OCI-LY7 (cell line): Measurements from ENCODE around the gene B4GALNT2. TPM values are rescaled to one million over a fixed set of nuclear protein-coding genes. Genes with fewer than 3 reads are reported as not detected.
"Not testable (repeated sequence)": the region's sequence is repeated elsewhere in the genome, so short reads cannot be mapped to it uniquely, and the experiment has no call there.

Experiments used
- BruUV-seq: library from RNA; stranded (reverse); fragments of 400-500 nt; replicated peaks from 2 replicates; lab custom pipeline; 2021; lab: Mats Ljungman, UMichigan
- CTCF ChIA-PET: fragments of 300-600 bp; sonication (Branson Sonifier 250); formaldehyde crosslinking; loops from one replicate; lab custom pipeline; 2022; ENCODE audit warnings: antibody characterized with exemption; ENCODE audit not compliant: unreplicated experiment; lab: Charles Lee
- POLR2A ChIA-PET: fragments of 300-600 bp; sonication (Branson Sonifier 250); formaldehyde crosslinking; loops from one replicate; lab custom pipeline; 2022; ENCODE audit warnings: antibody characterized with exemption; lab: Charles Lee
- DNase-seq: peaks from one replicate; pipeline ENCODE4 v3.0.0-alpha.2; 2015; ENCODE audit warnings: low spot score
- H2AFZ ChIP-seq: fragments of 200-600 bp; sonication (generic), shearing (Covaris generic); 2 replicates; pipeline ENCODE4 v1.6.1; 2014; ENCODE audit warnings: mild to moderate bottlenecking, antibody characterized with exemption, low read length, moderate library complexity
- H3K27ac ChIP-seq: fragments of 200-600 bp; sonication (generic); 2 replicates; pipeline ENCODE4 v1.5.1; 2014; ENCODE audit warnings: mixed run types, low read depth, mild to moderate bottlenecking, moderate library complexity, low read length, inconsistent platforms; ENCODE audit not compliant: poor library complexity, severe bottlenecking
- H3K36me3 ChIP-seq: fragments of 200-600 bp; sonication (generic); 2 replicates; pipeline ENCODE4 v1.6.1; 2014; ENCODE audit warnings: mild to moderate bottlenecking, antibody characterized with exemption, low read length, moderate library complexity, mixed read lengths; ENCODE audit not compliant: insufficient read depth
- H3K4me1 ChIP-seq: fragments of 200-600 bp; sonication (generic); 2 replicates; pipeline ENCODE4 v1.5.1; 2014; ENCODE audit warnings: mild to moderate bottlenecking, low read length; ENCODE audit not compliant: insufficient read depth, poor library complexity, severe bottlenecking
- H3K4me2 ChIP-seq: fragments of 200-600 bp; sonication (generic); 2 replicates; pipeline ENCODE4 v1.6.1; 2014; ENCODE audit warnings: mild to moderate bottlenecking, low read length
- H3K4me3 ChIP-seq: fragments of 200-600 bp; sonication (generic); 2 replicates; pipeline ENCODE4 v1.5.1; 2014; ENCODE audit warnings: mild to moderate bottlenecking, low read depth, low read length; ENCODE audit not compliant: poor library complexity, severe bottlenecking
- H3K79me2 ChIP-seq: fragments of 200-600 bp; sonication (generic); 2 replicates; pipeline ENCODE4 v1.6.1; 2016; ENCODE audit warnings: low read depth, mild to moderate bottlenecking, low read length, moderate library complexity, mixed read lengths; ENCODE audit not compliant: insufficient read depth
- H3K9me2 ChIP-seq: fragments of 200-600 bp; sonication (generic); 2 replicates; pipeline ENCODE4 v1.6.1; 2016; ENCODE audit warnings: mild to moderate bottlenecking, low read length, mixed read lengths; ENCODE audit not compliant: insufficient read depth
- H3K9me3 ChIP-seq: fragments of 200-600 bp; sonication (generic); 2 replicates; pipeline ENCODE4 v1.6.1; 2014; ENCODE audit warnings: mild to moderate bottlenecking, mixed run types, low read length, mixed read lengths
- H4K20me1 ChIP-seq: fragments of 200-600 bp; sonication (generic); 2 replicates; pipeline ENCODE4 v1.6.1; 2014; ENCODE audit warnings: mild to moderate bottlenecking, antibody characterized with exemption, low read length, moderate library complexity, mixed read lengths; ENCODE audit not compliant: insufficient read depth
- EZH2phosphoT487 ChIP-seq: fragments of 200-600 bp; sonication (generic); IDR thresholded peaks from 2 replicates; pipeline ENCODE4 v1.6.1; 2018; ENCODE audit warnings: low read depth, borderline replicate concordance, mild to moderate bottlenecking, mixed run types, antibody characterized with exemption, low read length, moderate library complexity, mixed read lengths
- intact Hi-C: fragments of 100-400 bp; cut with micrococcal nuclease; formaldehyde crosslinking; loops from one replicate; pipeline ENCODE4 v1.10.0; 2022; ENCODE audit not compliant: unreplicated experiment
- total RNA-seq, 2 experiments: library from RNA; depleted of rRNA in 1 of 2; stranded (reverse); fragments of >200 nt in 1 of 2; shearing (Covaris generic) in 1 of 2; gene quantifications; 2 replicates each; pipeline ENCODE4 v1.2.3, GENCODE V29; 2014 to 2022
- TF ChIP-seq, protein P1 (sequence below): fragments of 200-600 bp; sonication (generic); conservative IDR thresholded peaks from 2 replicates; pipeline ENCODE4 v1.5.1; 2014; ENCODE audit warnings: mild to moderate bottlenecking, antibody characterized with exemption, low read length, moderate library complexity, mixed read lengths

B4GALNT2 gene
- total RNA-seq, 2 experiments from 2014 or later: not detected

DNA sequence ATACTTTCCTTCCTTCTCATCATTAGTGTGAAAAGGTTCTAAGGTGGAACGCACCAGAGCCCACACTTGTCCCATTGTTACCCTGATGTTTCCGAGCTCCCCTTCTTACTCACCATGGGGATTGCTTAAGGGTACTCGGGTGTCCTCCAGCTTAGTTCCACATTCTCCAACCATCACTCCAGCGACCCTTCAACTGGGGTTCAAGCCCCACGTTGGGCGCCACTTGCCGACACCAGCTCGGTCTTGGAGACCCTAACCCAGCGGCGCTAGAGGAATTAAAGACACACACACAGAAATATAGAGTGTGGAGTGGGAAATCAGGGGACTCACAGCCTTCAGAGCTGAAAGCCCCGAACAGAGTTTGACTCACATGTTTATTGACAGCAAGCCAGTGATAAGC, 43.4 kb downstream of the B4GALNT2 start:
- H3K9me3 ChIP-seq, H3K9me2 ChIP-seq, H4K20me1 ChIP-seq, H3K36me3 ChIP-seq, H3K4me2 ChIP-seq, H3K27ac ChIP-seq, BruUV-seq, H2AFZ ChIP-seq, H3K79me2 ChIP-seq, DNase-seq, H3K4me3 ChIP-seq, H3K4me1 ChIP-seq, intact Hi-C loops: not testable (repeated sequence)
- ChIA-PET POLR2A (interaction anchor here (0.6 kb wide), 1 partner anchor 81 kb away, joined by 5 read pairs; no protein-coding TSS in a partner anchor), CTCF (interaction anchor here (0.6 kb wide), 1 partner anchor 34 kb away, joined by 14 read pairs; the partner anchor contains the start of genes ABI3 and GNGT2)

DNA sequence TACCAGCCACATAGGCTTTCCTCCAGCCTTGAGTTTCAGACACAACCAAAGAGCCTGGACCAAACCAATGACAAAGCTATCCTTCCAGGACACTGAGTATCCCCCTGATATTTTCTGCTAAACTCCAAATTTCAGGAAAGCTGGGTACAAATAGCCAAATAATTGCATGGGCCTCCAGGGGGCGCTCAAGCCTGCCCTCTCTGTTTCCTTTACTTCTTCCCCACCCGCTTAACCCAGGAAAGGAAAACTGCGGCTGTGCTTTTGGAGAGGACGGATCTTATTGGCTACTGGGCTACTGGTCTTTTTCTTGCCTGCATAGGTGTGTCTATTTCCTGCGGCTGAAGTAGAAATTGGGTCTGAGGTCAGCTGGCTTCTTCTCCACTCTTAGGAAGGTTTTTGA, 47.7 kb downstream of the B4GALNT2 start:
- Histone ChIP-seq H3K9me3 (peaks cover 22% of the 10 kb centered on the region; the same call in 1 of the 2 replicates), H3K27ac (no peak overlapping the region), H3K4me2 (no peak overlapping the region), H3K4me3 (no peak overlapping the region), H3K36me3 (no peaks in the 10 kb centered on the region), H3K4me1 (peaks cover 6% of the 10 kb centered on the region), H2AFZ (0 out of 2 replicates have a peak overlapping the region, but pooled peaks have one; percentile 3), H3K9me2 (no peaks in the 10 kb centered on the region), H3K79me2 (no peaks in the 10 kb centered on the region), H4K20me1 (no peaks in the 10 kb centered on the region)
- no peak for TF ChIP-seq EZH2phosphoT487
- TF ChIP-seq, protein P1, sequence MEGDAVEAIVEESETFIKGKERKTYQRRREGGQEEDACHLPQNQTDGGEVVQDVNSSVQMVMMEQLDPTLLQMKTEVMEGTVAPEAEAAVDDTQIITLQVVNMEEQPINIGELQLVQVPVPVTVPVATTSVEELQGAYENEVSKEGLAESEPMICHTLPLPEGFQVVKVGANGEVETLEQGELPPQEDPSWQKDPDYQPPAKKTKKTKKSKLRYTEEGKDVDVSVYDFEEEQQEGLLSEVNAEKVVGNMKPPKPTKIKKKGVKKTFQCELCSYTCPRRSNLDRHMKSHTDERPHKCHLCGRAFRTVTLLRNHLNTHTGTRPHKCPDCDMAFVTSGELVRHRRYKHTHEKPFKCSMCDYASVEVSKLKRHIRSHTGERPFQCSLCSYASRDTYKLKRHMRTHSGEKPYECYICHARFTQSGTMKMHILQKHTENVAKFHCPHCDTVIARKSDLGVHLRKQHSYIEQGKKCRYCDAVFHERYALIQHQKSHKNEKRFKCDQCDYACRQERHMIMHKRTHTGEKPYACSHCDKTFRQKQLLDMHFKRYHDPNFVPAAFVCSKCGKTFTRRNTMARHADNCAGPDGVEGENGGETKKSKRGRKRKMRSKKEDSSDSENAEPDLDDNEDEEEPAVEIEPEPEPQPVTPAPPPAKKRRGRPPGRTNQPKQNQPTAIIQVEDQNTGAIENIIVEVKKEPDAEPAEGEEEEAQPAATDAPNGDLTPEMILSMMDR: peak; percentile 97
- no TSS peak for BruUV-seq
- ChIA-PET CTCF (interaction anchor here (1.9 kb wide), 1 partner anchor 46 kb away, joined by 11 read pairs; no protein-coding TSS in a partner anchor), POLR2A (interaction anchor here (0.7 kb wide), 1 partner anchor 13 kb away, joined by 3 read pairs; no protein-coding TSS in a partner anchor)
- intact Hi-C loops: loop anchor here (1.0 to 2.0 kb wide), 2 partner anchors 47 to 110 kb away; no protein-coding TSS in a partner anchor
- DNase-seq: peak; percentile 65

DNA sequence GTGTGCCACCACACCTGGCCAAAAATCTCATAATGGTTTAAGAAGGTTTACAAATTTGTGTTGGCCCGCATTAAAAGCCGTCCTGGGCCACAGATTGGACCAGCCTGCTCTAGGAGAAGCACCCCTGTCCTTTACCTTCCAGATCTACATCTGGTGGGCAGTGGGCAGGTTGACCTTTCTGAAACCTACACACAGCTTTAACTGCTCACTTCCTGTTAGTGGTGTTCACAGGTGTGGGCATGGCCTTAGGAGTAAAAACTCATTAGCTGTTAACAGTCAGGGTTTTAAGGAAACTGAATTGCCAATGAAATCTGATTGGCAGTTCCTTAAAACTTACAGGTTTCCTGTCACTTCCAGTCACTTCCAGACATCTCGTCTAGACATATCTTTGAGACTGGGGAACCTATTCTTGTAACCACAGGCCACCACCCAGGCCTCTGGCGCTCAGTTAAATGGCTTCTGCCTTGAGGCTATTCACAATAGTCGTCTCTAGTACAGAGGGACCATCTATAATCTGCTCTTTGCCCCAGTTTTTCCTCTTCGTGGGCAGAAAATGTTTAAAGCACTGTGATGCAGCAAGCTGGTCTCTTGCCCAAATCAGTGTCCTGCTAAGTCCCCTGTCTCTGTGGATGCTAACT, 48.5 kb downstream of the B4GALNT2 start:
- intact Hi-C loops: loop anchor here (1.0 to 2.0 kb wide), 2 partner anchors 46 to 110 kb away; no protein-coding TSS in a partner anchor
- POLR2A ChIA-PET: no interaction called here
- no TSS peak for BruUV-seq

More for the DNA sequence above, 48.5 kb downstream of the B4GALNT2 start:
- no peak overlapping the region for H3K4me2 ChIP-seq
- 0 out of 2 replicates have a peak overlapping the region, but pooled peaks have one; percentile 11 for H2AFZ ChIP-seq
- no peak overlapping the region for H3K27ac ChIP-seq
- CTCF ChIA-PET: interaction anchor here (1.9 kb wide), 1 partner anchor 46 kb away, joined by 11 read pairs; no protein-coding TSS in a partner anchor
- peak; percentile 18 for DNase-seq
- H4K20me1 ChIP-seq: no peaks in the 10 kb centered on the region
- H3K9me2 ChIP-seq: no peaks in the 10 kb centered on the region
- no peaks in the 10 kb centered on the region for H3K79me2 ChIP-seq
- peaks cover 27% of the 10 kb centered on the region; the same call in 1 of the 2 replicates for H3K9me3 ChIP-seq
- TF ChIP-seq EZH2phosphoT487: no peak
- TF ChIP-seq, protein P1: no peak
- peaks cover 6% of the 10 kb centered on the region for H3K4me1 ChIP-seq
- no peaks in the 10 kb centered on the region for H3K36me3 ChIP-seq
- H3K4me3 ChIP-seq: no peak overlapping the region
